Activated CD8-positive, alpha-beta T cell treated with anti-CD3 and anti-CD28 coated beads for 36 hours (primary cell): Measurements from ENCODE around the gene CAPN5. TPM values are rescaled to one million over a fixed set of nuclear protein-coding genes. Genes with fewer than 3 reads are reported as not detected.

Experiments used
- ATAC-seq: fragments of 200-7000 bp; cut with Tn5 transposase; one replicate; pipeline ENCODE4 v1.10.0; 2021; ENCODE audit warnings: mild to moderate bottlenecking, moderate library complexity
- CTCF ChIA-PET: fragments of 350-600 bp; sonication (Branson Sonifier 250); formaldehyde crosslinking; loops from one replicate; lab custom pipeline; 2021; ENCODE audit warnings: antibody characterized with exemption; lab: Charles Lee
- POLR2A ChIA-PET: fragments of 350-600 bp; sonication (Branson Sonifier 250); formaldehyde crosslinking; loops from one replicate; lab custom pipeline; 2021; ENCODE audit warnings: antibody characterized with exemption; lab: Charles Lee
- DNase-seq: peaks from one replicate; pipeline ENCODE4 v3.0.0-alpha.2; 2020
- H3K27ac Mint-ChIP-seq: one replicate; pipeline ENCODE4 v1.8.0; 2021; ENCODE audit warnings: mild to moderate bottlenecking, mixed read lengths
- H3K27me3 Mint-ChIP-seq: one replicate; pipeline ENCODE4 v1.8.0; 2021; ENCODE audit warnings: mixed read lengths
- H3K36me3 Mint-ChIP-seq: one replicate; pipeline ENCODE4 v1.8.0; 2021; ENCODE audit warnings: low read depth, mixed read lengths
- H3K4me1 Mint-ChIP-seq: one replicate; pipeline ENCODE4 v1.8.0; 2021; ENCODE audit warnings: low read depth, mixed read lengths
- H3K4me3 Mint-ChIP-seq: one replicate; pipeline ENCODE4 v1.8.0; 2021; ENCODE audit warnings: mild to moderate bottlenecking, moderate library complexity, mixed read lengths
- H3K9me3 Mint-ChIP-seq: one replicate; pipeline ENCODE4 v1.8.0; 2021; ENCODE audit warnings: mixed read lengths
- intact Hi-C: fragments of 100-400 bp; cut with micrococcal nuclease; formaldehyde crosslinking; loops from one replicate; pipeline ENCODE4 v1.10.0; 2022
- total RNA-seq, 2 experiments: library from RNA; stranded (reverse); gene quantifications; one replicate each; pipeline ENCODE4 v1.2.3, GENCODE V29; 2021
- TF ChIP-seq, protein P1 (sequence below): fragments of 200-600 bp; IDR thresholded peaks from one replicate; pipeline ENCODE4 v1.8.0; 2022; ENCODE audit warnings: antibody characterized with exemption, mild to moderate bottlenecking

CAPN5 gene
- total RNA-seq, 2 experiments from 2014 or later, result 1.6 to 2.2 TPM

DNA sequence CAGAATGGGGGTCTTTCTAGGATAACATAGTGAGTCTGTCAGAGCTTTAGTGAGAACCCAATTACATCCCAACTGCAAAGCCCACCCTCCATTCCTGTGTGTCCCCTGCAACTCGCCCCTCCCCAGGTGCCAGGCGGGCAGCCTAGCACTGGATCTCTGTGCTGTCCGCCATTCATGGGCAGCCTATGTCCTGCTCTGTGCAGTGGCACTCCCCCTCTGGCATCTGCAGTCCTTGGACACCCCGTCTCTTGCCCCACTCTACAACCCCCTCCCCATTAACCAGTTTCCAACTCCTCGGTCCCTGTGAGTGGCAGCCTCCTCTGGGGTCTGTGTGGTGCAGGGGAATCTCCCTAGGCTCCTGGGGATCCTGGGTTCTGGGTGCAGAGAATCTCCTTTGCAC lies 98.3 kb downstream of the CAPN5 start:
- H3K4me1 Mint-ChIP-seq, result no peaks in the 10 kb centered on the region
- CTCF ChIA-PET, result interaction anchor here (1.8 to 1.9 kb wide), 2 partner anchors 23 to 38 kb away, joined by 6 to 8 read pairs; no protein-coding TSS in a partner anchor
- POLR2A ChIA-PET, result no interaction called here
- TF ChIP-seq, protein P1, sequence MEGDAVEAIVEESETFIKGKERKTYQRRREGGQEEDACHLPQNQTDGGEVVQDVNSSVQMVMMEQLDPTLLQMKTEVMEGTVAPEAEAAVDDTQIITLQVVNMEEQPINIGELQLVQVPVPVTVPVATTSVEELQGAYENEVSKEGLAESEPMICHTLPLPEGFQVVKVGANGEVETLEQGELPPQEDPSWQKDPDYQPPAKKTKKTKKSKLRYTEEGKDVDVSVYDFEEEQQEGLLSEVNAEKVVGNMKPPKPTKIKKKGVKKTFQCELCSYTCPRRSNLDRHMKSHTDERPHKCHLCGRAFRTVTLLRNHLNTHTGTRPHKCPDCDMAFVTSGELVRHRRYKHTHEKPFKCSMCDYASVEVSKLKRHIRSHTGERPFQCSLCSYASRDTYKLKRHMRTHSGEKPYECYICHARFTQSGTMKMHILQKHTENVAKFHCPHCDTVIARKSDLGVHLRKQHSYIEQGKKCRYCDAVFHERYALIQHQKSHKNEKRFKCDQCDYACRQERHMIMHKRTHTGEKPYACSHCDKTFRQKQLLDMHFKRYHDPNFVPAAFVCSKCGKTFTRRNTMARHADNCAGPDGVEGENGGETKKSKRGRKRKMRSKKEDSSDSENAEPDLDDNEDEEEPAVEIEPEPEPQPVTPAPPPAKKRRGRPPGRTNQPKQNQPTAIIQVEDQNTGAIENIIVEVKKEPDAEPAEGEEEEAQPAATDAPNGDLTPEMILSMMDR, result no peak
- DNase-seq, result no peak
- H3K4me3 Mint-ChIP-seq, result no peak overlapping the region
- intact Hi-C loops, result no loop called here
- no peak overlapping the region for H3K27ac Mint-ChIP-seq
- no peaks in the 10 kb centered on the region for H3K27me3 Mint-ChIP-seq
- no peaks in the 10 kb centered on the region for H3K9me3 Mint-ChIP-seq
- no peak for ATAC-seq
- H3K36me3 Mint-ChIP-seq, result no peaks in the 10 kb centered on the region

GRCh38 chr11:77166021-77166420 lies 99.2 kb downstream of the CAPN5 start:
- TF ChIP-seq, protein P1, result no peak

GRCh38 chr11:77167111-77167626 lies 100.4 kb downstream of the CAPN5 start:
- no peaks in the 10 kb centered on the region for H3K4me1 Mint-ChIP-seq
- DNase-seq, result no peak
- no peak overlapping the region for H3K4me3 Mint-ChIP-seq

More at GRCh38 chr11:77166021-77166420, 99.2 kb downstream of the CAPN5 start:
- ATAC-seq (no peak), DNase-seq (no peak)
- H3K27ac Mint-ChIP-seq, result no peak overlapping the region
- H3K4me3 Mint-ChIP-seq, result no peak overlapping the region
- no peaks in the 10 kb centered on the region for H3K4me1 Mint-ChIP-seq
- no peaks in the 10 kb centered on the region for H3K9me3 Mint-ChIP-seq
- POLR2A ChIA-PET, result no interaction called here
- H3K36me3 Mint-ChIP-seq, result no peaks in the 10 kb centered on the region
- H3K27me3 Mint-ChIP-seq, result no peaks in the 10 kb centered on the region
- intact Hi-C loops, result no loop called here
- CTCF ChIA-PET, result interaction anchor here (1.8 to 1.9 kb wide), 2 partner anchors 22 to 39 kb away, joined by 6 to 8 read pairs; no protein-coding TSS in a partner anchor

GRCh38 chr11:77167791-77168190 lies 101.0 kb downstream of the CAPN5 start:
- H3K4me3 Mint-ChIP-seq, result no peak overlapping the region
- no peaks in the 10 kb centered on the region for H3K27me3 Mint-ChIP-seq
- no peaks in the 10 kb centered on the region for H3K4me1 Mint-ChIP-seq
- DNase-seq (no peak), ATAC-seq (no peak)
- no peak overlapping the region for H3K27ac Mint-ChIP-seq
- TF ChIP-seq, protein P1, result no peak
- intact Hi-C loops, result no loop called here
- POLR2A ChIA-PET, result no interaction called here
- no peaks in the 10 kb centered on the region for H3K9me3 Mint-ChIP-seq
- CTCF ChIA-PET, result interaction anchor here (1.4 to 3.6 kb wide), 2 partner anchors 20 to 40 kb away, joined by 5 to 12 read pairs; partner anchors contain the start of gene MYO7A
- no peaks in the 10 kb centered on the region for H3K36me3 Mint-ChIP-seq

More at GRCh38 chr11:77167111-77167626, 100.4 kb downstream of the CAPN5 start:
- intact Hi-C loops, result no loop called here
- ATAC-seq, result no peak
- H3K27me3 Mint-ChIP-seq, result no peaks in the 10 kb centered on the region
- ChIA-PET CTCF (interaction anchor here (1.4 to 3.6 kb wide), 3 partner anchors 21 to 40 kb away, joined by 5 to 12 read pairs (median 6); partner anchors contain the start of gene MYO7A), POLR2A (no interaction called here)
- H3K9me3 Mint-ChIP-seq, result no peaks in the 10 kb centered on the region
- no peak overlapping the region for H3K27ac Mint-ChIP-seq
- no peaks in the 10 kb centered on the region for H3K36me3 Mint-ChIP-seq
- TF ChIP-seq, protein P1, result no peak

GRCh38 chr11:77170107-77170506 lies 103.3 kb downstream of the CAPN5 start:
- Mint-ChIP-seq H3K4me1 (no peaks in the 10 kb centered on the region), H3K36me3 (no peaks in the 10 kb centered on the region), H3K27ac (no peak overlapping the region), H3K27me3 (no peaks in the 10 kb centered on the region), H3K9me3 (no peaks in the 10 kb centered on the region), H3K4me3 (no peak overlapping the region)
- DNase-seq (no peak), ATAC-seq (no peak)
- ChIA-PET CTCF (interaction anchor here (3.6 kb wide), 1 partner anchor 43 kb away, joined by 12 read pairs; the partner anchor contains the start of gene MYO7A), POLR2A (no interaction called here)
- intact Hi-C loops, result no loop called here
- TF ChIP-seq, protein P1, result no peak
